HK-2 (cell line): Measurements from ENCODE around the gene ZCCHC7.
"Not testable (repeated sequence)": the region's sequence is repeated elsewhere in the genome, so short reads cannot be mapped to it uniquely, and the experiment has no call there.

Experiments used
- DNase-seq: peaks from one replicate; pipeline ENCODE4 v3.0.0-alpha.2; 2018; ENCODE audit not compliant: unreplicated experiment

Gene ZCCHC7

GRCh38 chr9:37373621-37374020, 253.2 kb downstream of the ZCCHC7 start:
- DNase-seq: no peak

- no peak for DNase-seq
Observed at GRCh38 chr9:37374892-37375291, 254.5 kb downstream of the ZCCHC7 start.

GRCh38 chr9:37377688-37378612, 257.6 kb downstream of the ZCCHC7 start:
- DNase-seq: no peak

GRCh38 chr9:37378613-37379004, 258.2 kb downstream of the ZCCHC7 start:
- no peak for DNase-seq

- no peak for DNase-seq
Observed at GRCh38 chr9:37379835-37380234, 259.5 kb downstream of the ZCCHC7 start.

DNA sequence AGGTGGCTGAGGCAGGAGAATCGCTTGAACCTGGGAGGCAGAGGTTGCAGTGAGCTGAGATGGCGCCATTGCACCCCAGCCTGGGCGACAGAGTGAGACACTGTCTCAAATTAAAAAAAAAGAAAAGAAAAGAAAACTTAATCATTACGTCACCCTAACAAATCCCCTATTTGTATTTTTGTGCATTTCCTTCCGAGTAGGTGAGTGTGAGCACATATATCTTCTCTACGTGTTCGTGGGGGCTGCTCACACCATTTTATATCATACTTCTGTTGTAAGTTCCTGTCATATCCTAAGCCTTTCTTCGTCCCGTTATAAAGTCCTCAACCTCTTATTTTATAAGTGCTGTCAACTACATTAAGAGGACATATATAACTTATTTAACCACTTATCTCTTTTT, 260.2 kb downstream of the ZCCHC7 start:
- DNase-seq: no peak

GRCh38 chr9:37381094-37381741, 260.8 kb downstream of the ZCCHC7 start:
- DNase-seq: no peak

DNA sequence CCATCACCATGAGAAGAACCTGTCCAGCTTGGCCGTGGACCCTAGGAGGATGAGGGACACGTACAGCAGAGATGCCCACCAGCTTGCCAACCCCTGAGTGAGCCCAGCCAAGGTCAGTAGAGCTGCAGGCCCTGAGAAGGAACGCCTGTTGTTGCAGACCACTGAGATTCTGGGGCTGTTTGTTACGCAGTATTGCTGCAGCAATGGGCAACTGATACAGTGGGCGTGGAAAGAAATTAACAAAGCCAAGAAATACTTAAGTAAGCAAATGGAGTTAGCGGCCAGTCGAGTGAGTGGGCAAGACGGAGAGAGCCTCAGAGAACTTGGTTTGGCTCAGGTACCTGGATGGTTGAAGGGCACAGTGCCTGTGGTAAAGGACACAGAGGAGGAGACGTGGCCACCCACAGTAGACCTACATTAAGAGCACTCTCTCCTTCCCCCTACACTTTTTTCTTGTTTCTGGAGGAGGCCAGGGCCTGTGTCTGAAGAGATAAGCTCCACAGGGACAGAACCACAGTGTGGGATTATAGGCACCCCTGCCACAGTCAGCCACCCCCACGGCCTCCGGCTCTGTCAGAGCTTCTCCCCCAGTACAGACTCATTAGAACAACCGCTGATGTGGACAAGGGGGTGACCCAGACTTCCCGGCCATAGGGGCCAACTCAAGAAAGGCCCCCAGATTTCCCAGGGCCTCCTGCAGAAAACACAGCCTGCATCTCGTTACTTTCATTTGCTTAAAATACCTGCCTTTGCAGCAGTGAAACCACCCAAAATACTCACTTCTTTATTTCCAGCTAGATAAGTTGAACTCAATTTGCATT, 262.0 kb downstream of the ZCCHC7 start:
- DNase-seq: no peak

- DNase-seq: no peak
Observed at GRCh38 chr9:37382982-37383357, 262.6 kb downstream of the ZCCHC7 start.

DNA sequence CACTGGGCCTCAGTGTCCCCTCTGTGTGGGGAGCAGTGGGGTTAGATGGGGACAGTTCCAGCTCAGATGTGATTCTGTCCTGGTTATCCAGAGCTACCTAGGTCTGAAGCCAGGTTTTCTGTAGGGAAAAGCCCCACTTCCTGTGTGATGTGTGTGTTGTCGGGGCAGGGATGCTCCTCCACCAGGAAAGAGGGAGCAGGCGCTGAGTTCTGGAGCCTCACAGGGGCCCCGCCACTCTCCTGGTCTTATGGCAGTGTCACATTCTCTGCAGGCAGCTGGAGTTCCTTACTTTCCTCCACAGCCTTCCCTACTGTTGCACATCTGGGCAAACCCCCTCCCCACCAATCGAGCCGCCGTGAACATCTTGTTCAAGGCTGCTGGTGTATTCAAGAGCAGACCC, 263.0 kb downstream of the ZCCHC7 start:
- DNase-seq: no peak

DNA sequence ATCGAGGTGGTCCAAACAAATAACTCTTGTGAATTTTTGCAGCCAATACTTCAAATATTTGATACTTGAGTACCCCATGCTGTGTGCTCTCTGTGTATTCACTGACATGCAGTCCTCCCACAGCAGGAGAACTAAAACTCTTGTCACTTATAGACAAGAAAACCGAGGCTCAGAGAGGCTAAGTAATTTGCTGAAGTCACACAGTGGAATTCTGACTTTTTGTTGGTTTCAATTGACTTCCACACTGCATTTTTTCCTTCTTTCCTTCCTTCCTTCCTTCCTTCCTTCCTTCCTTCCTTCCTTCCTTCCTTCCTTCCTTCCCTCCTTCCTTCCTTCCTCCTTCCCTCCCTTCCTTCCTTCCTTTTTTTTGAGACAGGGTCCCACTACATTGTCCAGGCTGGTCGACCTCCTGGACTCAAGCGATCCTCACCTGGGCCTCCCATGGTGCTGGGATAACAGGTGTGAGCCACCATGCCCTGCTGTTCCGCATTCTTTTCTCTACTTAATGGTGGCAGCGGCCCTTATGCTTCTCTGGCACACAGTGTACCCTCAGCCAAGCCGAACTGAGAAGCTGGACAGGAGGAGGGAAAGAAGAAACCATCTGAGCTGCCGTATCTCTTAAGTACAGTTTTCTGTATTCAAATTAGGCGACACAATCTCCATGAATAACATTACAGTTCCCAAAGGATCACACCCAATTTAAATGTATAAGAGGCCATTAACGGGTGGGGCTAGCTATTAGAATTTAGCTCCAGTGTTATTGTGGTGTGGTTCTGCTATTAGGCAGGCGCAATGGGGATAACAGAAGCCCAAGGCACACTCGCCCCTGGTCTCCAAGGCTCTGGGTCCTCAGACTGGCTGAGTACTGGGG, 263.7 kb downstream of the ZCCHC7 start:
- no peak for DNase-seq

DNA sequence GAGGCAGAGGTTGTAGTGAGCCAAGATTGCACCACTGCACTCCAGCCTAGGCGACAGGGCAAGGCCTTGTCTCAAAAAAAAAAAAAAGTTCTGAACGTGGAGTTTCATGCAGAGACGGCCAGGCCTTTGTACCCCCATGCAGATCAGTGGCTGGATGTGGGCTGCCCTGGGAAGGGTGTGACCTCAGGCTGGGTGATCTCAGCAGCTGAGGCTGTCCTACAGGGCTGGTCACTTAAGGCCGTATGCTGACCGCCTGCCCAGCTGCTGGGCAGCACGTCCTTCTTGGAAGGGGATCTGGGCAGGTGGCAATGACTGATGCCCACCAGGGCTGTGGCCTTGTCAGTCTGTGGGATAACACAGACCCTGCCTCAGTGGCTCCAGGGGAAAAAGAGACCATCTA, 264.9 kb downstream of the ZCCHC7 start:
- DNase-seq: no peak

DNA sequence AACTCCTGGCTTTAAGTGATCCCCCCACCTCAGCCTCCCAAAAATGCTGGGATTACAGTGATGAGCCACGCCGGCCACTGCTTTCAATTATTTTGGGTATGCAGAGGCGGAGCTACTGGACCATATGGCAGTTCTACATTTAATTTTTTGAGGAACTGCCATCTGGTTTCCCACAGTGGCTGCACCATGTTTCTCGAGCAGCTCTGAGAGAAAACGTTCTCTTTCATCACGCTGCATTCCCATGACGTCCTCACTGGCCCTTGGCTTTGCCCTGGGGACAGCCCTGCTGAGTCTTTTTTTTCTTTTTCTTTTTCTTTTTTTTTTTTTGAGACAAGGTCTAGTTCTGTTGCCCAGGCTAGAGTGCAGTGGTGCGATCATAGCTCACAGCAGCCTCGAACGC, 266.6 kb downstream of the ZCCHC7 start:
- DNase-seq: no peak

- DNase-seq: no peak
Observed at GRCh38 chr9:37390759-37391158, 270.4 kb downstream of the ZCCHC7 start.

- no peak for DNase-seq
Observed at GRCh38 chr9:37392272-37392671, 271.9 kb downstream of the ZCCHC7 start.

DNA sequence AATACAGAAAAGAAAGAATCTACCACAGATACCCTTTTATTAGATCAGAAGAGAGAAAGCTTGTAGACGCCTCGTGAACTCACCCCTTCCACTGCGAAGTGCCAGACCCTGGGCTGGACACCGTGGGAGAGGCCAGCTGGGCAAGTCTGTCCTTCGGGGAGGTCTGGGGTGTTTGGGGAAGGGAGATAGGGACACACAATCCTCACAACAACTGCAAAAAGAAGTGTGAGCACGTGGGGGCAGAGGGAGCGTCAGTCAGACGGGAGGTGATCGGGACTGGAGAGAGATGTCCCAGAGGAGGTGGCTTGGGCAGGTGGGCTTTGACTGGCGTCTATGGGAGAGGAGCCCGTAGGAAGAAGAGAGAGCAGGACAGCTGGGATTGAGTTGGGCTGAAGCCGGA, 274.9 kb downstream of the ZCCHC7 start:
- DNase-seq: no peak

DNA sequence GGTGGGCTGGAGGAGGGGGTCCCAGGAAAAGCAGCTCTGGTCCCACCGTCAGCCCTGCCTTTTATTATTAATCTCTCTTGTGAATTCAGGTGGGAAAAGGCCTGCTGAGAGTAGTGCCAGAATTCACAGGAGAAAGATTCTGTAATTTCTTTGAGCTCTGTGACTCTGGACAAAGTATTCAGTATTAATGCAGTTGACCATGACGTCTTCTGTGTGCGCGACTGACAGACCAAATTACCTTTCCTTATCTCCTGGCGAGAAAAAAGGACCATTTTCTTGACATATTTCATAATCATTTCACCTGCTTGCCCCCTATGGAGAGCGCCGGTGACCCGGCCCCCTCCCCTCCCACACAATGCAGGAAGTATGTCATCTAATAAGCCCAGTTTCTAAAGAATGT, 275.3 kb downstream of the ZCCHC7 start:
- no peak for DNase-seq

- not testable (repeated sequence) for DNase-seq
Observed at GRCh38 chr9:37397948-37398347, 277.6 kb downstream of the ZCCHC7 start.

GRCh38 chr9:37398464-37399025, 278.2 kb downstream of the ZCCHC7 start:
- DNase-seq: no peak

- no peak for DNase-seq
Observed at GRCh38 chr9:37399336-37399735, 279.0 kb downstream of the ZCCHC7 start.

GRCh38 chr9:37404590-37404989, 284.2 kb downstream of the ZCCHC7 start:
- DNase-seq: no peak
